ENCODE results near the gene OR13C5. TPM values are rescaled to one million over a fixed set of nuclear protein-coding genes. Genes with fewer than 3 reads are reported as not detected.
"Not testable (repeated sequence)": the region's sequence is repeated elsewhere in the genome, so short reads cannot be mapped to it uniquely, and the experiment has no call there.

Gene OR13C5, protein sequence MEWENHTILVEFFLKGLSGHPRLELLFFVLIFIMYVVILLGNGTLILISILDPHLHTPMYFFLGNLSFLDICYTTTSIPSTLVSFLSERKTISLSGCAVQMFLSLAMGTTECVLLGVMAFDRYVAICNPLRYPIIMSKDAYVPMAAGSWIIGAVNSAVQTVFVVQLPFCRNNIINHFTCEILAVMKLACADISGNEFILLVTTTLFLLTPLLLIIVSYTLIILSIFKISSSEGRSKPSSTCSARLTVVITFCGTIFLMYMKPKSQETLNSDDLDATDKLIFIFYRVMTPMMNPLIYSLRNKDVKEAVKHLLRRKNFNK
- total RNA-seq (2014; rRNA removed; shearing (Covaris generic)) (not detected in 2 replicates), polyA plus RNA-seq (2016; fragmentation: Nextera tagmentation; extraction: Ambion mirVana) (not detected in 2 replicates)

DNA sequence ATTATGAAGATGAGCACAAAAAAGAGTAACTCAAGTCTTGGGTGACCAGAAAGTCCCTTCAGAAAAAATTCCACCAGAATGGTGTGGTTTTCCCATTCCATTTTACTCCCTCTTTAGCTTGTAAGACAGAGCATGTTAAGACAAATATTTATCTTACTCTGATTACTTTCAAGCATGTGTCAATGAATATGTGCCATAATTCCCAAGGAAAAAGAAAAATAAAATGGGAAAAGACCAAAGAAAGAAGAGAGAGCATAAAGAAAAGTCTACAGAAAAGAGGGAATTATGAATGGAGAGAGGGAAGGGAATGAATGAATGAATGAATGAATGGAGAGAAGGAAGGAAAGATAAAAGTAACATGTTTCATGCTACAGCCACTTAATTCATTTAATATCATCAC is at the start of gene OR13C5:
OR13C5 (minus strand) TSS at position 101 of the 400 bp plus-strand sequence; CDS start at position 101, 0 bp downstream.
- H3K36me3 ChIP-seq (ENCODE audit: low read depth); H3K27ac ChIP-seq; H4K20me1 ChIP-seq (ENCODE audit: insufficient read depth); H3K9ac ChIP-seq; H3K4me3 ChIP-seq; in situ Hi-C loops (cut with MboI); H3K27me3 ChIP-seq (replicated peaks; ENCODE audit: insufficient read depth); H3K9me3 ChIP-seq (ENCODE audit: low read depth); DNase-seq; H3K9me2 ChIP-seq (ENCODE audit: insufficient read depth); H3K4me2 ChIP-seq (ENCODE audit: unreplicated experiment); H3K79me2 ChIP-seq (ENCODE audit: insufficient read depth); H2AFZ ChIP-seq; H3F3A ChIP-seq (ENCODE audit: insufficient read depth); H3K4me1 ChIP-seq (ENCODE audit: insufficient read depth): not testable (repeated sequence)

DNA sequence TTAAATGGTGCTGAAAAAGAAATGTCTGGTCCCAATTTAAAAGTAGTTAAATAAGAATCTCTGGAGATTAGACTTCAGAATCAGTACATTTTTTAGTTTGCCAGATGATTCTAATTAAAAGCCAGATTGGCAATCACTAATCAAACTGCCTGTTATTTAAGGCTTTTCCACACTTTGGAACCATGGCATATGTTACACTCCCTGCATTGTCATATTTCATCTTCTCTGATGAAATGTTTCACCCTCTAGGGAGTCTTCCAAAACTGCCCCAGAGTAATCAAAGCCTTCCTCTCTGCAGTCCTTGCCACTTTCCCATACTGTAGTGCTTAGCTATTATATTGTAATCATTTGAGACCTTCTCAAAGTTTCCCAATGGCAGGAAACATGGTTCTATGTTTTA is 36.2 kb upstream of the OR13C5 start:
- Histone ChIP-seq H3K4me2 (ENCODE audit: unreplicated experiment) (no peak overlapping the region), H3K9ac (no peak overlapping the region), H3K36me3 (ENCODE audit: low read depth) (no peaks in the 10 kb centered on the region), H3K9me3 (ENCODE audit: low read depth) (no peaks in the 10 kb centered on the region), H3K9me2 (ENCODE audit: insufficient read depth) (no peaks in the 10 kb centered on the region), H3K4me1 (ENCODE audit: insufficient read depth) (no peaks in the 10 kb centered on the region), H3K4me3 (no peak overlapping the region), H3K79me2 (ENCODE audit: insufficient read depth) (no peaks in the 10 kb centered on the region), H2AFZ (no peak overlapping the region), H3F3A (ENCODE audit: insufficient read depth) (no peaks in the 10 kb centered on the region), H3K27me3 (replicated peaks; ENCODE audit: insufficient read depth) (no peaks in the 10 kb centered on the region), H4K20me1 (ENCODE audit: insufficient read depth) (no peaks in the 10 kb centered on the region), H3K27ac (no peak overlapping the region)
- no peak for DNase-seq
- TF ChIP-seq EZH2phosphoT487 (IDR thresholded peaks at IDR 0.05; ENCODE audit: insufficient read depth, low read depth) (no peak), EZH2 (IDR thresholded peaks at IDR 0.05; ENCODE audit: insufficient read depth, poor library complexity, severe bottlenecking) (no peak)
- in situ Hi-C loops (cut with MboI) = no loop called here

DNA sequence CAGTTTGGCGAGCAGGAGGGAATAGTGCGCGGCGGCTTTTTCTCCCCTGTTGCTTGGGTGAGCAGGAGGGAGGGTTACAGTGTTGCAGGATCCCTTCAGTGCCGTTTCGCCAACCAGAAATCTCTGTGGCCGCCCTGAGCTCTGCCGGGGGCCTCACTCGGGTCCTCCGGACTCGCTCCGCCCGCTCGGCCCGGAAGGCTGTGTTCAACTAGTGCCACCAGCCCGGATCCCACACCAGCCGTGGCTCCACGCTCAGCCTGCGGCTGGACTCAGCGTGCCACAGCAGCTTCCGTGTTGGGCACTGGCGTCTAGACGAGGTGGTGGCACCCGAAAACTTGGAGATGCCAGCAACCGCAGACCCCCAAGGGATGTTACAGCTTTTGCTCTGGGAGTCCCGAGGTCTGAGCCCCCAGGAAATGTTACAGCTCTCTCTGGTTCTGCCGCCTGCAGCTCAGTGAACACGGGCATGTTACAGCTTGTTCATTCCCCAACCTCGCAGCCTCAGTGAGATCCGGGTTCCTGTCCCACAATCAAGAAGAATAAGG is 34.8 kb upstream of the OR13C5 start:
- no peaks in the 10 kb centered on the region for H3K36me3 ChIP-seq (ENCODE audit: low read depth)
- no peak overlapping the region for H3K4me3 ChIP-seq
- H2AFZ ChIP-seq = no peak overlapping the region
- 76 to 80% methylated on average over 30 of the region's 30 CpGs for WGBS, 2 experiments (ENCODE audit: low coverage in 1 of 2, low lambda C conversion rate in 2 of 2, missing lambda C conversion rate in 2 of 2)
- H3K79me2 ChIP-seq (ENCODE audit: insufficient read depth) = no peaks in the 10 kb centered on the region
- H3F3A ChIP-seq (ENCODE audit: insufficient read depth) = no peaks in the 10 kb centered on the region
- in situ Hi-C loops (cut with MboI) = no loop called here
- no peaks in the 10 kb centered on the region for H3K9me3 ChIP-seq (ENCODE audit: low read depth)
- no peak for DNase-seq
- no peak overlapping the region for H3K4me2 ChIP-seq (ENCODE audit: unreplicated experiment)
- TF ChIP-seq EZH2phosphoT487 (IDR thresholded peaks at IDR 0.05; ENCODE audit: insufficient read depth, low read depth) (no peak), EZH2 (IDR thresholded peaks at IDR 0.05; ENCODE audit: insufficient read depth, poor library complexity, severe bottlenecking) (no peak)
- no peak overlapping the region for H3K9ac ChIP-seq
- H4K20me1 ChIP-seq (ENCODE audit: insufficient read depth) = no peaks in the 10 kb centered on the region
- H3K9me2 ChIP-seq (ENCODE audit: insufficient read depth) = no peaks in the 10 kb centered on the region
- no peaks in the 10 kb centered on the region for H3K4me1 ChIP-seq (ENCODE audit: insufficient read depth)
- H3K27ac ChIP-seq = no peak overlapping the region
- H3K27me3 ChIP-seq (replicated peaks; ENCODE audit: insufficient read depth) = no peaks in the 10 kb centered on the region

DNA sequence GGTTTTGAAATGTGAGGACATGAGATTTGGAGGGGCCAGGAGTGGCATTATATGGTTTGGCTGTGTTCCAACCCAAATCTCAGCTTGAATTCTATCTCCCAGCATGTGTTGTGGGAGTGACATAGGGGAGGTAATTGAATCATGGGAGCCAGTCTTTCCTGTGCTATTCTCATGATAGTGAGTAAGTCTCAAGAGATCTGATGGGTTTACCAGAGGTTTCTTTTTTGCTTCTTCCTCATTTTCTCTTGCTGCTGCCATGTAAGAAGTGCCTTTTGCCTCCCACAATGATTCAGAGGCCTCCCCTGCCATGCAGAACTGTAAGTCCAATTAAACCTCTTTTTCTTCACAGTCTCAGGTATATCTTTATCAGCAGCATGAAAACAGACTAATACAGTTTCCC is 26.8 kb upstream of the OR13C5 start:
- H3K9me3 ChIP-seq (ENCODE audit: low read depth); H2AFZ ChIP-seq; H4K20me1 ChIP-seq (ENCODE audit: insufficient read depth); in situ Hi-C loops (cut with MboI); DNase-seq; H3K36me3 ChIP-seq (ENCODE audit: low read depth); H3K4me1 ChIP-seq (ENCODE audit: insufficient read depth); H3F3A ChIP-seq (ENCODE audit: insufficient read depth); H3K4me3 ChIP-seq; H3K79me2 ChIP-seq (ENCODE audit: insufficient read depth); H3K27ac ChIP-seq; H3K9ac ChIP-seq; H3K9me2 ChIP-seq (ENCODE audit: insufficient read depth); H3K27me3 ChIP-seq (replicated peaks; ENCODE audit: insufficient read depth); H3K4me2 ChIP-seq (ENCODE audit: unreplicated experiment): not testable (repeated sequence)

DNA sequence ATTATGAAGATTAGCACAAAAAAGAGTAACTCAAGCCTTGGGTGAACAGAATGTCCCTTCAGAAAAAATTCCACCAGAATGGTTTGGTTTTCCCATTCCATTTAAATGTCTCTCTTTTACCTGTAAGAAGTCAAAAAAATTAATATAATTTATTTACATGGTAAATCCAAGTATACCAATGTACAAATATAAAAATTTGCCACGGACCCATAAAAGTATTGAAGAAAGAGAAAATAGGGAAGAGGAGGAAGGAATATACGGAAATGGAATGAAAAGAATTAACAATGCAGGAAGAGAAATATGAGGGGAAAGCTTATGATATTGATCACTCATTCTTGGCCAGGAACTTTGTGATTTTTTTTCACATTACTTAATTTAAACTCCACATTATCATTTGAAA is 18.9 kb upstream of the OR13C5 start, which contains the start of gene OR13C9:
OR13C9 (minus strand) TSS at position 101 of the 400 bp plus-strand sequence; CDS start at position 101, 0 bp downstream.
- Histone ChIP-seq H3K36me3 (ENCODE audit: low read depth) (no peaks in the 10 kb centered on the region), H3F3A (ENCODE audit: insufficient read depth) (no peaks in the 10 kb centered on the region), H3K4me2 (ENCODE audit: unreplicated experiment) (no peak within 1 kb of the TSS), H4K20me1 (ENCODE audit: insufficient read depth) (no peaks in the 10 kb centered on the region), H3K4me3 (no peak within 1 kb of the TSS), H3K4me1 (ENCODE audit: insufficient read depth) (no peaks in the 10 kb centered on the region), H3K27ac (no peak within 1 kb of the TSS), H3K9me2 (ENCODE audit: insufficient read depth) (no peaks in the 10 kb centered on the region), H3K9me3 (ENCODE audit: low read depth) (no peaks in the 10 kb centered on the region), H2AFZ (no peak within 1 kb of the TSS), H3K79me2 (ENCODE audit: insufficient read depth) (no peaks in the 10 kb centered on the region), H3K9ac (no peak within 1 kb of the TSS), H3K27me3 (replicated peaks; ENCODE audit: insufficient read depth) (no peaks in the 10 kb centered on the region)
- TF ChIP-seq EZH2phosphoT487 (IDR thresholded peaks at IDR 0.05; ENCODE audit: insufficient read depth, low read depth) (no peak), EZH2 (IDR thresholded peaks at IDR 0.05; ENCODE audit: insufficient read depth, poor library complexity, severe bottlenecking) (no peak)
- 38 to 59% methylated on average over 2 of the region's 2 CpGs for WGBS, 2 experiments (ENCODE audit: low coverage in 1 of 2, low lambda C conversion rate in 2 of 2, missing lambda C conversion rate in 2 of 2)
- DNase-seq = no peak
- in situ Hi-C loops (cut with MboI) = no loop called here
